K562 (cell line): ENCODE measurements around the gene NXF1. TPM values are rescaled to one million over a fixed set of nuclear protein-coding genes. Genes with fewer than 3 reads are reported as not detected.

Source experiments
- ARHGAP35 ChIP-seq: fragments of 450-650 bp; IDR thresholded peaks from 2 replicates; pipeline ENCODE4 v1.6.1; 2018; ENCODE audit not compliant: partially characterized antibody
- CEBPB ChIP-seq: fragments of 450-650 bp; IDR thresholded peaks from 2 replicates; pipeline ENCODE4 v1.6.1; 2016; ENCODE audit warnings: missing genetic modification characterization, missing compliant biosample characterization
- FIP1L1 ChIP-seq: fragments of 200-400 bp; formaldehyde crosslinking; IDR thresholded peaks from 2 replicates; pipeline ENCODE4 v1.6.1; 2018; ENCODE audit warnings: mild to moderate bottlenecking, low read depth, low read length; ENCODE audit not compliant: poor library complexity, severe bottlenecking
- GABPA ChIP-seq: fragments of 200-800 bp; sonication (Bioruptor generic); conservative IDR thresholded peaks from 2 replicates; pipeline ENCODE4 v1.6.1; 2016; ENCODE audit warnings: low read depth, missing genetic modification characterization, missing compliant biosample characterization
- MAZ ChIP-seq, 2 experiments: fragments of 450-650 bp in 1 of 2; sonication (generic) in 1 of 2; formaldehyde crosslinking; IDR thresholded peaks in 1 of 2; conservative IDR thresholded peaks in 1 of 2; 2 replicates each; pipeline versions ENCODE4 v1.4.0 to v1.5.0; 2020; ENCODE audit warnings: mild to moderate bottlenecking in 1 of 2, missing genetic modification reagents in 1 of 2
- NBN ChIP-seq: fragments of 450-650 bp; IDR thresholded peaks from 2 replicates; pipeline ENCODE4 v1.6.1; 2016; ENCODE audit warnings: low read depth, mild to moderate bottlenecking
- NEUROD1 ChIP-seq: fragments of 150-350 bp; IDR thresholded peaks from 2 replicates; pipeline ENCODE4 v1.6.1; 2014; ENCODE audit warnings: borderline replicate concordance, low read length, low read depth; ENCODE audit not compliant: partially characterized antibody
- NUFIP1 ChIP-seq: fragments of 450-650 bp; IDR thresholded peaks from 2 replicates; pipeline ENCODE4 v1.6.1; 2018; ENCODE audit not compliant: partially characterized antibody
- PBX2 ChIP-seq, 2 experiments: IDR thresholded peaks in 1 of 2; conservative IDR thresholded peaks in 1 of 2; 2 replicates each; pipeline ENCODE4 v1.6.1; 2016; ENCODE audit warnings: low read depth in 2 of 2, mild to moderate bottlenecking in 1 of 2, missing compliant biosample characterization in 1 of 2, missing genetic modification characterization in 1 of 2, moderate library complexity in 1 of 2
- POLR2H ChIP-seq: IDR thresholded peaks from 2 replicates; pipeline ENCODE4 v1.6.1; 2016; ENCODE audit warnings: missing genetic modification characterization, low read depth, mild to moderate bottlenecking, control low read depth, missing compliant biosample characterization, moderate library complexity
- SAP30 ChIP-seq: fragments of 200-600 bp; sonication (generic); IDR thresholded peaks from 2 replicates; pipeline ENCODE4 v1.6.1; 2012; ENCODE audit warnings: borderline replicate concordance, low read depth, mild to moderate bottlenecking, moderate library complexity, low read length, control low read depth, inconsistent platforms; ENCODE audit not compliant: insufficient read depth, poor library complexity, severe bottlenecking
- SIN3B ChIP-seq: fragments of 450-650 bp; IDR thresholded peaks from 2 replicates; pipeline ENCODE4 v1.6.1; 2017; ENCODE audit warnings: low read depth, mild to moderate bottlenecking, moderate library complexity
- SREBF1 ChIP-seq: fragments of 150-350 bp; IDR thresholded peaks from 2 replicates; pipeline ENCODE4 v1.6.1; 2014; ENCODE audit warnings: antibody characterized with exemption, low read depth, low read length, borderline replicate concordance
- TCFL5 ChIP-seq: fragments of 250-450 bp; sonication (Bioruptor Pico); conservative IDR thresholded peaks from 2 replicates; pipeline ENCODE4 v1.6.1; 2021; ENCODE audit warnings: mild to moderate bottlenecking, moderate library complexity, matching md5 sums
- XRCC4 ChIP-seq: IDR thresholded peaks from one replicate; pipeline ENCODE4 v1.6.1; 2011; ENCODE audit not compliant: insufficient read depth, insufficient read length; ENCODE audit errors: extremely low read depth
- ZBTB7A ChIP-seq: IDR thresholded peaks from 2 replicates; pipeline ENCODE4 v1.6.1; 2011; ENCODE audit warnings: low read depth, mild to moderate bottlenecking, low read length, moderate library complexity, borderline replicate concordance; ENCODE audit not compliant: control insufficient read depth
- ZNF511 ChIP-seq: sonication (generic); formaldehyde crosslinking; IDR thresholded peaks from 2 replicates; pipeline ENCODE4 v1.8.0; 2022; ENCODE audit warnings: mild to moderate bottlenecking, missing genetic modification reagents
- ZNF696 ChIP-seq: fragments of 250-450 bp; sonication (Bioruptor Pico); conservative IDR thresholded peaks from 2 replicates; pipeline ENCODE4 v1.4.0; 2020; ENCODE audit warnings: mild to moderate bottlenecking, moderate library complexity
- polyA plus RNA-seq, 8 experiments: library from polyadenylated mRNA; depleted of rRNA in 4 of 8; stranded (reverse) in 5 of 8; unstranded in 3 of 8; fragments of >200 nt; fragmentation: Nextera tagmentation in 2 of 8; fragmentation: Illumina TruSeq in 1 of 8; extraction: Ambion mirVana in 2 of 8; extraction: Trizol in 1 of 8; gene quantifications; 2 replicates each; pipeline versions ENCODE4 v1.2.1 to v1.2.3, GENCODE V29; 2011 to 2014; ENCODE audit warnings: inconsistent platforms in 1 of 8, missing spikeins in 1 of 8
- total RNA-seq, 7 experiments: library from RNA; depleted of rRNA in 6 of 7; stranded (reverse); fragments of >200 nt in 6 of 7; fragmentation: Illumina TruSeq in 2 of 7; extraction: Trizol in 2 of 7; gene quantifications; 2 replicates each; pipeline versions ENCODE4 v1.2.1 to v1.2.3, GENCODE V29; 2011 to 2021; ENCODE audit warnings: low replicate concordance in 1 of 7
- TF ChIP-seq, protein P1 (sequence below): sonication (generic); formaldehyde crosslinking; IDR thresholded peaks from 2 replicates; pipeline ENCODE4 v1.9.0; 2022; ENCODE audit warnings: mild to moderate bottlenecking, missing genetic modification reagents
- TF ChIP-seq, protein P2 (sequence below): fragments of 450-650 bp; formaldehyde crosslinking; IDR thresholded peaks from 2 replicates; pipeline ENCODE4 v1.4.0; 2020; ENCODE audit warnings: mild to moderate bottlenecking, mixed read lengths

Gene NXF1
- total and polyA plus RNA-seq, 9 of the 15 experiments (the other 6 are each of a cell fraction or from before 2014, with no cell fraction given): 18.1 to 98.3 (median 35.8) TPM

DNA sequence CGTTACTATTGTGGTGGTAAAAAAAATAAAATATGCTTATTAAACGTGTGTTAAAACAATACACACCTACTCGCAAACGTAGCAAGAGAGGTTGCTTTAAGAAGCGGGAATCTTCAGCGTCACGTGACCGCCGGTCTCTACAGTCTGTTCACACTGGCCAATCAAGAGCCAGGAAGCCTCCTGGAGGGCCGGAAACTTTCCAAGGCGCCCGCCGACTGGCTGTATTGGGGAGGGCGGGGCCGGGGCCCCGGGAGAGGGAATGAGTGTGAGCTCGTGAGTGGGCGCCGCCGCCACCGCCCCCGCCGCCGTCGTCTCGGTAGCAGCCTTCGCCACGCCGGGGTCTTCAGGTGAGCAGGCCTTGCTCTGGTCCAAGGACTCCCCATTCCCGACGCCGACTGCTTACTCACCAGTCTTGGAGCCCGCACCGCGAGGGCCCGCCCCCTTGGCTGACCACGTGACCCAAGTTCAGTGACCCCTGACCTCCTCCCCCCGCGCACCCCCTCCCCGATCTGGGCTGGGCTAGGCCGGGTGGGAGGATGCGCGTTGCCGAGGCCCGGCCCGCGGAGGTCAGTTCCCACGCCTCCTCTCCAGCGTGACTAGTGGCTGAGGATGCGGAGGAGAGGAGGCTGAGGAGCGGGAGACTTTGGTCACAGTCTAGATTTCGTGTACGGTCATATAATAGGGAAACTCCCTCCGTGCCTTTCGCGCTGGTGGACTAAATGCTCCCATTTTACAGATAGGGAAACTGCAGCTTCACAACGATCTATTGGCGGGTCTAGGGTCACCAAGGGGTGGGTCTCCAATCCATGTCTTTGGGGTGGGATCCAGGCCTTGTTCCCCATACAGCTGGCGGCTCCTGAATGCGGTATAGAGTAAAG is 33.9 kb downstream of the NXF1 start, which contains the start of gene TAF6L (continued):
- TF ChIP-seq POLR2H (tag): peak; percentile 71
- TF ChIP-seq ZNF511 (CRISPR knock-in tag): peak; percentile 59; the same call in 1 of the 2 replicates
- TF ChIP-seq ARHGAP35: no peak
- peak; percentile 71 for TF ChIP-seq FIP1L1
- no peak for TF ChIP-seq SIN3B
- TF ChIP-seq NEUROD1: peak; percentile 53
- TF ChIP-seq CEBPB (tag): no peak
- TF ChIP-seq ZNF696 (CRISPR knock-in tag): no peak
- no peak for TF ChIP-seq PBX2 (CRISPR knock-in tag; IDR thresholded peaks at IDR 0.05; ENCODE audit: low read depth)
- no peak for TF ChIP-seq PBX2 (tag; conservative IDR thresholded peaks at IDR 0.05; ENCODE audit: low read depth)
- no peak for TF ChIP-seq SAP30
- no peak for TF ChIP-seq NUFIP1
- peak; percentile 99 for TF ChIP-seq MAZ (CRISPR knock-in tag; conservative IDR thresholded peaks at IDR 0.05 in 1 of 2, IDR thresholded peaks at IDR 0.05 in 1 of 2)
- TF ChIP-seq XRCC4: no peak
- TF ChIP-seq SREBF1: no peak
- TF ChIP-seq, protein P1, sequence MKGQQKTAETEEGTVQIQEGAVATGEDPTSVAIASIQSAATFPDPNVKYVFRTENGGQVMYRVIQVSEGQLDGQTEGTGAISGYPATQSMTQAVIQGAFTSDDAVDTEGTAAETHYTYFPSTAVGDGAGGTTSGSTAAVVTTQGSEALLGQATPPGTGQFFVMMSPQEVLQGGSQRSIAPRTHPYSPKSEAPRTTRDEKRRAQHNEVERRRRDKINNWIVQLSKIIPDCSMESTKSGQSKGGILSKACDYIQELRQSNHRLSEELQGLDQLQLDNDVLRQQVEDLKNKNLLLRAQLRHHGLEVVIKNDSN (CRISPR knock-in tag): peak; percentile 95
- TF ChIP-seq, protein P2, sequence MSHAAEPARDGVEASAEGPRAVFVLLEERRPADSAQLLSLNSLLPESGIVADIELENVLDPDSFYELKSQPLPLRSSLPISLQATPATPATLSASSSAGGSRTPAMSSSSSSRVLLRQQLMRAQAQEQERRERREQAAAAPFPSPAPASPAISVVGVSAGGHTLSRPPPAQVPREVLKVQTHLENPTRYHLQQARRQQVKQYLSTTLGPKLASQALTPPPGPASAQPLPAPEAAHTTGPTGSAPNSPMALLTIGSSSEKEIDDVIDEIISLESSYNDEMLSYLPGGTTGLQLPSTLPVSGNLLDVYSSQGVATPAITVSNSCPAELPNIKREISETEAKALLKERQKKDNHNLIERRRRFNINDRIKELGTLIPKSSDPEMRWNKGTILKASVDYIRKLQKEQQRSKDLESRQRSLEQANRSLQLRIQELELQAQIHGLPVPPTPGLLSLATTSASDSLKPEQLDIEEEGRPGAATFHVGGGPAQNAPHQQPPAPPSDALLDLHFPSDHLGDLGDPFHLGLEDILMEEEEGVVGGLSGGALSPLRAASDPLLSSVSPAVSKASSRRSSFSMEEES: peak; percentile 99
- TF ChIP-seq GABPA (tag): peak; percentile 61; the same call in 1 of the 2 replicates
- TF ChIP-seq TCFL5 (CRISPR knock-in tag): no peak
- peak; percentile 88 for TF ChIP-seq ZBTB7A
- TF ChIP-seq NBN: peak; percentile 32; the same call in 1 of the 2 replicates
